GM21526 (cell line): ENCODE measurements around the gene DBF4B.
"Not testable (repeated sequence)": the region's sequence is repeated elsewhere in the genome, so short reads cannot be mapped to it uniquely, and the experiment has no call there.

Source experiments
- ATAC-seq: cut with Tn5 transposase; IDR thresholded peaks from one replicate; pipeline ENCODE4 v1.9.1; 2021; ENCODE audit warnings: moderate library complexity; ENCODE audit not compliant: unreplicated experiment, low FRiP score

The DBF4B gene

DNA sequence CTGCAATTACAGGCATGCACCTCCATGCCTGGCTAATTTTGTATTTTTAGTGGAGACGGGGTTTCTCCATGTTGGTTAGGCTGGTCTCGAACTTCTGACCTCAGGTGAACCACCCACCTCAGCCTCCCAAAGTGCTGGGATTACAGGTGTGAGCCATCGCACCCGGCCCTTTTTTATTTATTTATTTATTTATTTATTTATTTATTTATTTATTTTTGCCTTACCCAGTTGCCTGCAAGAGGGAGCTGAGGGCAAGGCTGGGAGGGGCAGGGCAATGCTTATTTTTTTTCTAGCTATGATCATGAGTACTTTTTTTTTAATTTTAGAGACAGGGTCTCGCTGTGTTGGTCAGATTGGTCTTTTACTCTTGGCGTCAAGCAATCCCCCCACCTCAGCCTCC lies 17.7 kb downstream of the DBF4B start:
- not testable (repeated sequence) for ATAC-seq

DNA sequence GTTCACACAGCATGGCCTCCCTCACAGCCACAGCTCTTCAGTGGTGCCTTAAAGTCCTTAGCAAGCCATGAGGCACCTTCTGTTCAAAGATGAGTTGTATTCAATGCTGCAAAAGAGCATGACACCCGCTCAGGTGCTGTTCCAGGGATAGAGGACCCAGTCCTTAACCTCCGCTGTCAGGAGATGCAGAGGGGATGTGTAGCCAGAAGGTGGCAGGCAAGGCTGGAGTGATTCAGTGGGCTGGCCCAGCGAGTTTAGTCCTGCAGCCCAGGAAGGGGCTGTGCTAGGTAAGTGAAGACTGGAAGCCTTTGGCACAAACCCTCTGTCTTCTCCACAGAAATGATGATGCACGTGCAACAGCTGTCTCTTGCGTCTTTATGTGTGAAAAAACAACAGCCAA lies 25.3 kb downstream of the DBF4B start:
- no peak for ATAC-seq

DNA sequence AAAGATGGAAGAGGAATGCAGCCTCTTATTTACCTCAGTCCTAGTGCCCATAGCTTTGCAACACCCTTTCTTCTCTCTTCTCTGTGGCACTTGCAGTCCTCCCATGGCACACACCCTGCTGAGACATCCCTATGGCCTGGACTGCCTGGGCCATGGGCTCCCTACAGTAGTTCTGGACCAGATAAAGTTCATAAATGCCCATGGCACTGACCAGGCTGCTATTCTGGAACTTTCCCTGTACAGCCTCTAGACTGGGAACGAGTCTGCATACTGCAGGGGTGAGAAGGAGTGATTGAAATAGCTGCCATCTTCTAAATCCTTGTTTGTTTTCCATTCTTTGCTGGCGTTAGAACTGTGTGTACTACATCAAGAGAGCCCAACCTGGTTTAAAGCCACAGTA lies 25.8 kb downstream of the DBF4B start:
- ATAC-seq, result no peak

DNA sequence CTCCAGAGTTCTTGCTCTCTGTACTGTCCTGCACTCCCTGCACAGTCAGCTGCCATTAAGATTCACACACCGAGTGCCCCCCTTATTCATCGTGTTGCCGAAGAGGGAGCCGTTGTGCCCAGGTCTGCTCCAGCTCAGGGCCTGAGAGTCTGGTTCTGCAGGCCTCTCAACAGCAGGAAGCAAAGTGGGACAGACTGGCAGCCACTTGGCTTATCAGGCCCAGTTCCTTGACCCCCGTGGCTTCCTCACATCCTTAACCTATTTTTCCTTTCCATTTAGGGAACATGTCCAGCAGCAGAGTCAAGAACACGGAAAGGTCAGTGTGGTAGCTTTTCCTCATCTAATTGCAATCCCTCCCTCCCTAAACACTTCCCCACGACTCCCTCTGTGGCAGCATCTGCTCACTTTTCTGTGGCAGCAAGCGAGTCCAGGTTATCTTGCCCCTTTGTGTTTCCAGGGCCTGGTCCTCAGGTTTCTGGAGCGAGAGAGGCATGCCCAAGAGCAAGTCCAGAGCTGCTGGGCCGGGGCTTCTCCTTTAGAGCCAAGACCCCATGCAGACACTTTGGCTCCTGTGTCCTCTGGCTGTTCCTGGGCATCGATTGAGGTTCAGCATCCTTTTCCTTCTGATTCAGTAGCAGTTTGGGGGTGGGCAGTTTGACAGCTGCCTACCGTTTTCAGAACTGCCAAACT lies 28.2 kb downstream of the DBF4B start:
- no peak for ATAC-seq

DNA sequence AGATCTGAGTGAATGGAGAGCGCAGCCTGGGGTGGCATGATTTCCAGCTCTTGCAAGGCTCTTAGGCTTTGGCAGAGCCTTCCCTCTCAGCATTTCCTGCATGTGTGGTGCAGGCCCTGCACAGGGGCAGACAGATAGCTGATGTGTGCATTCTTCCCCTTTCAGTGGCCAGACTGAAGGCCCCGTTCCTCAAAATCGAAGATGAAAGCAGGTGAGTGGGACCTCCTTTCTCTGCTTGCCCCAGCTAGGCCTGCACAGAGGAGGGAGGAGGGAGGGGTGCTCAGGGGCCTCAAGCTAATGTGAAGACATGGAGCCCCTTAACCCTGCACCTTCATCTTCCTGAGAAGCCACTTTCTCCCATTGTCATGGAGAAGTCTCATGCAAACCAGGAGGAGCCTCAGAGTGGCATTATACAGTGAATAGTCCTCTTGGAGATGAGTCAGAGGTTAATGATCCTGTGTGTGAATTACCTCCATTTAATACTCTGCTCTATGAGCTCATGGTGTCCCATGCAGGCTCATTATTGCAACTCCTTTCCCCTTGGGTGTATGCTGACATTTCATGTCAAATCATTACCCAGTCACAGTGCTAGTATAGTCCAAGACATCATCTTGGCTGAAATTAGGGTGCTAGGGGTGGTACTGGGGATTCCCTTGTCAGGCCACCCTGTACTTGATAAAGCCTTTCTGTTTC lies 29.9 kb downstream of the DBF4B start:
- ATAC-seq, result no peak

DNA sequence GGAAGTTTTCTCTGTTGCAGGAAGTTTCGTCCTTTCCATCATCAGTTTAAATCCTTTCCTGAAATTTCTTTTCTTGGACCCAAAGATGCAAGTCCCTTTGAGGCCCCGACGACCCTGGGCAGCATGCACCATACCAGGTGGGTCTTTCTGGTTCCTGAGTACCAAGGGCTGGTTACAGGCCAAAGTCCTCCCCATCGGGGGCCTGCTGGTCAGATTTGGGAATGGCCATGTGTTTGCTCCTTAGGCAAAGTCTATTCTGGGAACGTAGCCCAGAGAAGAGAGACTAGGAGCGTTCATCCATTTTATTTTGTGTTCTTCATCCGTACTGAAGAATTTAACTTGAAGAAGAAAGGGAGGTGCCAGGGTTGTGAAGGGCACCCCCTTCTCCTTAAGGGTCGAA lies 32.9 kb downstream of the DBF4B start:
- no peak for ATAC-seq

DNA sequence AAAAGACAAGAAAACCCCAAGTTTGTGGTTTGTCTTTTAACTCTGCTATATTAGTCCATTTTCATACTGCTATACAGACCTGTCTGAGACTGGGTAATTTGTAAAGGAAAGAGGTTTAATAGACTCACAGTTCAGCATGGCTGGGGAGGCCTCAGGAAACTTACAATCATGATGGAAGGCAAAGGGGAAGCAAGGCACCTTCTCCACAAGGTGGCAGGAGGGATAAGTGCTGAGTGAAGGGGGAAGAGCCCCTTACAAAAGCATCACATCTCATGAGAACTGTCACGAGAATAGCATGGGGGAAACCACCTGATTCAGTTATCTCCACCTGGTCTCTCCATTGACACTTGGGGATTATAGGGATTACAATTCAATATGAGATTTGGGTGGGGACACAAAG lies 36.8 kb downstream of the DBF4B start:
- ATAC-seq, result no peak

DNA sequence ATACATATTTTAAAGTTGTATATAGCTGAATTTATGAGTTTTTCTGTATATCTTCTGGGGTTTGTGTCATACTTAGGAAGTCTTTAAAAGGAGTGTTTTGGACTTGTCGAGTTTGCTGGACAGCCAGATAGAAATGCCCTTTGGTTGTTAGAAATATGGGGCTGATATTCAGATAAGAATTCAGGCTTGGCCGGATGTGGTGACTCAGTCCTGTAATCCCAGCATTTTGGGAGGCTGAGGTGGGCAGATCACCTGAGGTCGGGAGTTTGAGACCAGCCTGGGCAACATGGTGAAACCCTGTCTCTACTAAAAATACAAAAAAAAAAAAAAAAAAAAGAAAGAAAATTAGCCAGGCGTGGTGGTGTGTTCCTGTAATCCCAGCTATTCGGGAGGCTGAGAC lies 37.3 kb downstream of the DBF4B start:
- not testable (repeated sequence) for ATAC-seq

DNA sequence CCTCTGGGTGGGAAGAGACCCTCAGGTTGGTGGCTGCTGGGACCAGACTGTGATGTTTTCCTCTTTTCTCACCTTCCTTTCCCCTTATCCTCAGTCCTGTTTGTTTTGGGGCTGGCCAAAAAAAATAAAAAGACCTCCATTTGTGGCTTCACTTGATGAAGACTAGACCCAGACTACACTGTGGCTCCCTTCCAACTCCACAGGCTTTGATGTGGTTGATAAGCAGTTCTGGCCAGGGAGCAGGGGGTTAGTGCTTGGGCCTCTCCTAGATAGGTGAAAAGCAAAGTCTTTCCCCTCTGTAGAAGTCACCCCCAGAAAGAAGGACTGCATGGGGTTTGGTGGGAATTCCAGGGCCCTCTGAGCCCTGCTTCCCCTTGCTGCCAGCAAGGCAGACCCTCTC lies 39.1 kb downstream of the DBF4B start:
- no peak for ATAC-seq

DNA sequence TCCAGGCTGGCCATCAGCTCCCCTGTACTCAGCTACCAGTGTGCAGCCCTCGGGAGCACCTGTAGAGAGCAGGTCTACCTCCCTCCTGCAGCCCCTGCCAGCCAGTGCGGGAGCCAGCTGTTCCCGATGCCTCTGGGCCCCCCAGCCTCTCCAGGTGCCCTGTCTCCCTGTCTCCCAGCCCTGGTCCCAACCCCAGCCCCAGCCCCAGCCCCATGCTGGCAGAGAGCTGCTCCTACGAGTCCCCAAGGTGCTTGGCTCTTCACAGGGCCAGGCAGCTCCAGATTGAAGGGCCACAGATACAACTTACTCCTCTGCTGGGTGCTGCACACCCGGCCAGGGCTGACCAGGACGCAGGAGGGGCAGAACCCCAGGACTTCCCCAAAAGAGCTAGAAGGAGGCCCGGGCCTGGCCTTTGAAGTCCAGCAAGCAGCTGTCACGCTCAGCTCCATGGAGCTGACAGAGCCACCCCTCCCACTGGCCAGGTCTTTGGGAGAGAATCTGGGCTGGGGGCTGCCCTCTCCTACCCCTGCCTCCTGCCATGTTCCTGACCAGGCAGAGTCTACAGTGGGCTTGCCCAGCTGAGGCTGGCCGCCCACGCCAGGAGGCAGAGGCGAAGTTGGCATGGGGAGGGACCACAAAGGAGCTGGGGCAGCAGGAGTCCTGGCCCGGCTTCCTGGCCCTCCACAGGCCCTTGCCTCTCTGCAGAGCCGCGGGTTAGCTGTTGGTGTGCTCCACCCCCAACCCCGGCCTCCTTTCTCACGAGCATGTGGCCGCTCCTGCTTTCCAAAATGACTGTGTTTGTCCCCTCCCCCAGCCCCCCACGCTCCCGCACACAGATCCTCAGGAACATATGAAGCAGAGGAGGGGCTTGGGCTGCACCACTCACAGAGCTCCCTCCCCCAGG lies 40.9 kb downstream of the DBF4B start:
- no peak for ATAC-seq

DNA sequence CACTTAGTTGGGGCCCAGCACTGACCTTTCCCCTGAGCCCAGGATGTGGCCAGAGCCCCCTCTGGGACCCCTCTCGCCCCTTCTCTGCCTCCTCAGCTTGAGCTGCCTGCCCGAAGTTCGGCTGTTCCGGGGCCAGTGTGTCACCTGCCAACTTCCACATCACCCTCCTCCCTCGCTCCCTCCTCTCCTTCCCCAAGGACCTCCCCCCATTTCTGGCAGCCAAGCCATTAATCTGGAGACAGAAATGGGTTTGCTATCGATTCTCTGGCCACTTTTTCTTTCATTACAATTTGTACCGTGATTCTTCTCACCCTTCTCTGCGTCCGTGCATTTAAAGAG lies 41.5 kb downstream of the DBF4B start:
- no peak for ATAC-seq

DNA sequence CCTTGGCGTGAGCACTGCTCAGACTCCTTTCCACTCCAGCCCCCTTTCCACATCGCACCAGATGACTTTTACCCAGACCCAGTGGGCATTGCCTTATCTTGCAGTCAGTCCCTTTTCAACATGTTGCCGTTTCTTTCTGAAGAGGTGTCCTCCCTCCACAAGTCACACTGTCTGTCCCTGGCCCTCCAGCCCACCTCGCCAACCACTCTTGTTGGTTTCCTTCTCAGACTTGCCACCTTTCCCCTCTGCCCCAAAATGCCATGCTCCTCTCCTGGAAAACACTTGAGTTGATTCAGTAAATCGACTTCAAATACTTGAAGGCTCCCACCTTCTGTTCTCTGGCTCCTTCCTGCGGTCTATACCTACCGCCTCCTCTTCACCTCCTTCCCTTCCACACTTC lies 42.9 kb downstream of the DBF4B start:
- ATAC-seq, result no peak

DNA sequence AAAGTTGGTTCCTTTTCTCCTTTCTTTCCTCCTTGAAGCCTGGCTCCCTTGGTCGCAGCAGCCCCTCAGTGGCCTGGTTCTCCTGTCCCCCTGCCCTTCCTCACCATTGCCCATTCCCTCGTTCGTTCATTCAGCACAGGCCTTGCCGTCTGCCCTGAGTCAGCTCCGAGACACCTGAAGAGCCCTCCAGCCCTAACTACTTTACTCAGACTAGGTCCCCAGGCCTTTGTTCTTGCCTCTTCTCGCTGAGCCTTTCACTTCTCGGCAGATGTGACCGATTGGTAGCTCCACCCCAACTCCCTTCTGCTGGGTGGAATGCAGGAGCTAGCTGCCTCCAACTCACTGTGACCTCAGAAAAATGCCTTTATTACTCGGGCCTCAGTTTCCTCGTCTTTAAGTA lies 43.3 kb downstream of the DBF4B start:
- ATAC-seq, result no peak

DNA sequence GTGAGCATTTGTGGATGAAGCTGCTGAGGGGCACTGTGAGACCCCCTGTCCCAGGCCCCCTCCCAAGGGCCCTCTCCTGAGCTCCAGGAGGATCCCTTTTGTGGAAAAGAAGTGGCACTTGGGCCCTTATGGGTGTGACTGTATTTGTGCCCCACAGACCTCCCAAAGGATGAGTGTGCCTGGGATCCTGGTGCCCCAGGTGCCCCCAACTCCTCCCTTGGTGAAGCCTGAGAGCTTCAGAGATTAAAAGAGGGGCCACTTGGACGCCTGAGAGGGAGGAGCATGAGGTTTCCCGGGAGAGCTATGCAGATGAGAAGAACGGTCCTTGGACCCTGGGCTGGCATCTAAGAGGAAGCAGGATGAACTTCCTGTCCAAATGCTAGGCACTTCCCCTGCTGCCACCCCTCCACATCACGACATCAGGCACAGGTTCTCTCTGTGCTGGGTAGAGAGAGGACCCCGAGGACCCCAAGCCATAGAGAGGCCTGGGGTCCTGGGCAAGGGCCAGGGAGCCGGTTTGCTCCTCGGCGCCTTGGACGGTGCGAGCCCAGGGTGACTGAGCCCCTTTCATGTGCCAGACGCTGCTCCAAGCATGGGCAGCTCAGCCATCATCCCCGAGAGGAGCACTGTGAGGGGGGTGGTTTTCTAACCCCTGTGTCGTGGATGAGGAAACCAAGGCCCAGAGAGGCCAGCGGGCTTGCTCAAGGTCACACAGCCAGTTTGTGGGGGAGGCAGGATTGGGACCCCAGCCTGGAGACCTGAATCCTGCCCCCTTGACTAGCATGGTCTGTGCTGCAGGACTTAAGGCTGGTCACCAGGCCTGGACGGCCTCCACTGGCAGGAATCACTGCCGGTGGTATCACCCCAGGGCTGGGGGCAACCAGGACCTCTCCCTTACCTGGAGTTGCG lies 44.7 kb downstream of the DBF4B start:
- no peak for ATAC-seq

DNA sequence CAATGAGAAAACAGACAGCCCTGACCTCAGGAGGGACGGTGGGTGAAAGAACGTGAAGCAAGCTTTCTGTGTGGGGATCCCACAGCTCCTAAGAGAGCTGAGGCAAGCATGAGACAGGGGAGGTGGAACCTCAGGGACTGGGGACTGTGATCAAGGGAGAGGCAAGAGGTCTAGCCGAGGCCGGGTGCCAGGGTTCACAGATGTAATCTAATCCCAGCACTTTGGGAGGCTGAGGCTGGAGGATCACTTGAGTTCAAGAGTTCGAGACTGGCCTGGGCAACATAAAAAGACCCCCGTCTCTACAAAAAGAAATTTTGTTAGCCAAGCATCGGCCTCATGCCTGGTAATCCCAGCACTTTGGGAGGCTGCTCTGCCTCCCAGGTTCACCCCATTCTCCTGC lies 45.8 kb downstream of the DBF4B start:
- ATAC-seq, result no peak

DNA sequence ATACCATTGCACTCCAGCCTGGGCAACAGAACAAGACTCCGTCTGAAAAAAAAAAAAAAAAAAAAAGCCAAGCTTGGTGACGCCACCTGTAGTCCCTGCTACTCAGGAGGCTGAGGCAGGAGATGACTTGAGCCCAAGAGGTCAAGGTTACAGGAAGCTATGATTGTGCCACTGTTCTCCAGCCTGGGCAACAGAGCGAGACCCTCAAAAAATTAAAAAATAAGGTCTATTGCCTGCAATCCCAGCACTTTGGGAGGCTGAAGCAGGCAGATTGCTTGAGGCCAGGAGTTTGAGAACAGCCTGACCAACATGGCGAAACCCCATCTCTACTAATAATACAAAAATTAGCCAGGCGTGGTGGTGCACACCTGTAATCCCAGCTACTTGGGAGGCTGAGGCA lies 46.7 kb downstream of the DBF4B start:
- not testable (repeated sequence) for ATAC-seq

DNA sequence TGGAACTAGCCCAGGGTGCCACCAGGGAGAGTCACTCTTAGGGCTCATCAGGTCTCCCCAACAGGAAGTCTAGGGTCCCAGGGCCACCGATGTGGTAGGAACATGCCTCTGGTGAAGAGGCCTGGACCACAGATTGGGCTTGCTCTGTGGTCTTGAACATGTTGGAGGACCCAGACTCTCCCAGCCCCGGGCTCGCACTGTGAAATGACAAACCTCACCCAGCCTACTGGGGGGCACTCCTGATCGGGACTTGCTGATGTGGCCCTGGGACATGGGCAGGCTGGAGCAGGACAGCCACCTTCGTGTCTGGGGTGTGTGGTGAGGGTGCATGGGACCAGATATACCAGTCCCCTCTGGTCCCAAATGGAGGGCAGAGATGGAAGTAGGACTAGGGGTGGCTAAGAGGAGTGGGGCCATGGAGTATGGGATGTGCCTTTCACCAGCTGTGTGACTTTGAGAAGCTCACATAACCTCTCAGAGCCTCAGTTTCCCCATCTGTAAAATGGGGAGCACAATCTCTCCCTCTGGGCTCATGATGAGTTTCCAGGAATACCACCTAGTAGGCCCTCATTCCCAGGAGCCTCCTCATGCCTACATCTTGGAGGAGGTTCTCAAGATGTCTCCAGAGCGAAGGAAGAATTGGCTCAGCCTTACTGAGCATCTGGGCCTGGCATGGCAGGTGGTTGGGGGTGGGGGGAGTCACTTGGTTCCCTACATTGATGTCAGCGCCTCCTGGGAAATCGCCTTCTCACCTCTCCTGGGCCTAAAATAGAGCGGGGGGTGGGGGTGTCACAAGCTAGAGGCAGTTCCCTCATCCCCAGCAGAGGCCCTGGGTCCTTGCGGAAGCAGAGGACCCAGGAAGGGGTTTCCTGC lies 48.8 kb downstream of the DBF4B start:
- no peak for ATAC-seq

DNA sequence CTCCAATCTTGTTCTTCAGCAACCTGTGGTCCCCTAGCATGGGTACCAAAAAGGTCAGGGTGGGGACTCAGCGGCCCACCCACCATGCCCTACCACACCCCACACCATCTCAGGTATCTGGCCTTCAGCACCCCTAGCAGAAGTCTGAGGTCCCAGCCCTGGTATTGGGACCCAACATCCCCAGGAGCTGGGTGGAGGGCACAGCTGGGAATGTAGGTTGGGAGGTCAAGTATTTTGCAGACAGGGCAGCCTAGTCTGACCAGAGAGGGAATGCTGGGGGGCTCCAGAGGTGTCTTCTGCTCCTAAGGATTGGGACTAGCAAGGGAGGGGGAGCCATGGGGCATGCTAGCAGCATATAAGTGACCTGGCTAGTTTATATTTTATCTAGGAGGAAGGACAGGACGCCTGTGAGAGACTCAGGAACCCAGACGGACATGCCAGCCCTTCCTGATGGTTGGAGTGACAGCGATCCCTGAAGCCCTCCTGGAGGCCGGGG lies 49.5 kb downstream of the DBF4B start:
- ATAC-seq, result no peak

DNA sequence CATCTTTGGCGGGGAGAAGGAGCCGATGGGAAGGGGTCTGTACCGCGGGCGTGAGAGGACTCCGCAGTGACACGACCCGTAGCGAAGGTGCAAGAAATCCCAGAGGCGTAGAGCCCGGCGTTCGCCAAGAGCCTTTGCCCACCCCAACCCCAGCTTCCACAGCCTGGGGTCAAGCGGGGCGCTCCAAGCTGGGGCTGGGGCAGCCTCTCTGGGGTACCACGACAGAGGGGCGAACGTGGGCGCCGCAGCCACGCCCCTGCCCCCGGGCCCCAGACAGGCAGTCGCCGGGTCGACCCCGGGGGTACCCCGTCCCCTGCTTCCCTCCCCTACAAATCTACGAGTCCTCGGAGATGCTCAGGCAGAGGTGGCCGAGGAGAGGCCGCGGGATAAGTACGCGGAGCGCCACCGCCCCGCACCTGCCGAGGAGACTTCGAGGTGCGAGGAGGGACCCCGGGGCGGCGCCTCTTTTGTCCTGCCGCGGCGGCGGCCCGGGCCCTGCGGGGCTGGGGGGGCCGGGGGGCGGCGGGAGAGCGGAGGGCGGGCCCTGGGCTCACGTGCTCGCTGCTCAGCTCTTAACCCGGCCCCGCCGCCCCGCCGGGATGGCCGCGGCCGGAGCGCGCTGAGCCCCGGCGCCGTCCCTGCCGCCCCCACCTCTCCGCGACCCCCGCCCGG lies 50.1 kb downstream of the DBF4B start, which contains the start of gene ADAM11:
Gene ADAM11, plus strand, starts transcription at position 575 of the 672 bp plus-strand sequence. CDS start 212 bp downstream, outside the sequence.
- no peak for ATAC-seq
